Gastroesophageal sphincter (tissue), 3 donors: ENCODE measurements around the gene CGB1.

Experiments used
- EP300 ChIP-seq: sonication (generic); formaldehyde crosslinking; IDR thresholded peaks from one replicate; pipeline ENCODE4 v1.6.1; 2017; ENCODE audit warnings: antibody characterized with exemption, mild to moderate bottlenecking
- POLR2A ChIP-seq, 2 donors: fragments of 450-650 bp; IDR thresholded peaks; one replicate each; pipeline ENCODE4 v1.6.1; 2017; ENCODE audit warnings: antibody characterized with exemption in 2 of 2, mild to moderate bottlenecking in 2 of 2, moderate library complexity in 1 of 2
- POLR2AphosphoS5 ChIP-seq: sonication (generic); formaldehyde crosslinking; IDR thresholded peaks from one replicate; pipeline ENCODE4 v1.6.1; 2017; ENCODE audit warnings: antibody characterized with exemption
- TF ChIP-seq, protein P1 (sequence below), 4 experiments: fragments of 200-600 bp in 2 of 4; fragments of 450-650 bp in 2 of 4; sonication (generic) in 1 of 4; IDR thresholded peaks; one replicate each; pipeline ENCODE4 v1.5.1; 2017 to 2019; ENCODE audit warnings: antibody characterized with exemption in 4 of 4, mild to moderate bottlenecking in 2 of 4, moderate library complexity in 2 of 4

DNA sequence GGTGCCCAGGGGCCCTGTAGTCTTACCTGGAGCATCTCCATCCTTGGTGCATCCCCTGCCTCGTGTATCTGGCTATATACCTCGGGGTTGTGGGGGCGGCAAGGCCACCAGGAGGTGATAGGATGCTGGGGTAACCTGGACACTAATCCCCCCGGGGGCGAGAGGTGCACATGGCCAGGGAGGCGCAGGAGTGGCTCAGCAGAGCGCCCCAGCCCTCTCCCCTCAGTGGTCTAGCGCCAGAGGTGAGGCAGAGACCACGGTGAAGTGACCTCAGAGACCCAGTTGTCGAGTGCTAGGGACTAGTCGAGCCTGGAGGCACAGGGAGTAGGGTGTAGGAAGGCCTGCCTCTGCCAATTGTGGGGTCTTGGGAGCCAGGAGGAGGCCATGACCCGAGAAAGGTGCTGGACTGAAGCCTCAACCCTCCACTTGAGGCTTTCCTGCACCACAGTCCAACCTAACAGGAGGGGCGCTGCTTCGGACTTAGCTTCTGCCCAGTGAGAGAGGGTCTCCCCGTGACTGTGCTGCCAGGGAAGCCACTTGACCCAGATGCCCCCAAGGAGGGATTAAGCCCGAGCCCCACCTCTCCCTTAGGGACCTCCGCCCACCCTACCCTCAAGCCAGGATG is 19.5 kb downstream of the CGB1 start, which contains the start of gene LHB:
- TF ChIP-seq POLR2A (IDR thresholded peaks at IDR 0.05) (no peak), POLR2AphosphoS5 (no peak), EP300 (no peak)
- TF ChIP-seq, protein P1, sequence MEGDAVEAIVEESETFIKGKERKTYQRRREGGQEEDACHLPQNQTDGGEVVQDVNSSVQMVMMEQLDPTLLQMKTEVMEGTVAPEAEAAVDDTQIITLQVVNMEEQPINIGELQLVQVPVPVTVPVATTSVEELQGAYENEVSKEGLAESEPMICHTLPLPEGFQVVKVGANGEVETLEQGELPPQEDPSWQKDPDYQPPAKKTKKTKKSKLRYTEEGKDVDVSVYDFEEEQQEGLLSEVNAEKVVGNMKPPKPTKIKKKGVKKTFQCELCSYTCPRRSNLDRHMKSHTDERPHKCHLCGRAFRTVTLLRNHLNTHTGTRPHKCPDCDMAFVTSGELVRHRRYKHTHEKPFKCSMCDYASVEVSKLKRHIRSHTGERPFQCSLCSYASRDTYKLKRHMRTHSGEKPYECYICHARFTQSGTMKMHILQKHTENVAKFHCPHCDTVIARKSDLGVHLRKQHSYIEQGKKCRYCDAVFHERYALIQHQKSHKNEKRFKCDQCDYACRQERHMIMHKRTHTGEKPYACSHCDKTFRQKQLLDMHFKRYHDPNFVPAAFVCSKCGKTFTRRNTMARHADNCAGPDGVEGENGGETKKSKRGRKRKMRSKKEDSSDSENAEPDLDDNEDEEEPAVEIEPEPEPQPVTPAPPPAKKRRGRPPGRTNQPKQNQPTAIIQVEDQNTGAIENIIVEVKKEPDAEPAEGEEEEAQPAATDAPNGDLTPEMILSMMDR (IDR thresholded peaks at IDR 0.05), result no peak
